ENCODE results near the gene CSF1. TPM values are rescaled to one million over a fixed set of nuclear protein-coding genes. Genes with fewer than 3 reads are reported as not detected.

The CSF1 gene
- total and polyA plus RNA-seq, 2 of the 13 experiments (the other 11 are each of a cell fraction or from before 2014, with no cell fraction given) = 4.6 to 13.3 TPM

GRCh38 chr1:109959974-109960744 is 49.5 kb downstream of the CSF1 start:
- Histone ChIP-seq H3K79me2 (ENCODE audit: insufficient read depth, low read length) (no peaks in the 10 kb centered on the region), H3K4me1 (ENCODE audit: insufficient read depth, low read length) (peaks cover 49% of the 10 kb centered on the region), H2AFZ (ENCODE audit: low read length) (no peak overlapping the region), H3K4me2 (ENCODE audit: low read depth, low read length) (peak overlapping the region; percentile 80), H3K36me3 (replicated peaks in 1 of 2; ENCODE audit: control insufficient read depth in 1 of 2, insufficient read depth in 2 of 2, low read length in 2 of 2) (no peaks in the 10 kb centered on the region), H3K4me3 (replicated peaks in 1 of 3; ENCODE audit: insufficient read depth in 1 of 3, low read depth in 2 of 3, low read length in 3 of 3) (peak overlapping the region; percentile 4 to 34 (median 23); a peak in 1 of 6 replicates), H3K9me3 (ENCODE audit: low read length) (no peaks in the 10 kb centered on the region), H3K27ac (ENCODE audit: extremely low read length, insufficient read depth, low read length) (peak overlapping the region; percentile 93), H4K20me1 (ENCODE audit: insufficient read depth, low read length) (no peaks in the 10 kb centered on the region), H3K9ac (ENCODE audit: insufficient read depth, low read depth, low read length) (peak overlapping the region; percentile 52), H3K27me3 (ENCODE audit: control insufficient read depth in 1 of 2, insufficient read depth in 2 of 2, low read length in 2 of 2) (no peaks in the 10 kb centered on the region)
- BruUV-seq (replicated peaks) = no TSS peak
- ATAC-seq (peak; percentile 93), FAIRE-seq (peak; percentile 99), DNase-seq (ENCODE audit: low spot score) (peak; percentile 96)
- intact Hi-C loops (cut with micrococcal nuclease; ENCODE audit: unreplicated experiment) = loop anchor here (1.0 kb wide), 3 partner anchors 20 to 26 kb away; partner anchors contain the start of gene AHCYL1
- in situ Hi-C loops (cut with HindIII; ENCODE audit: extremely low pct_ligation_motif_present, low pct_unique_long_range_greater_than_20kb) = no loop called here
- CTCF ChIA-PET (ENCODE audit: low intra/inter-chr PET ratio, low total read pairs) = interaction anchor here (1.6 to 2.7 kb wide), 3 partner anchors 19 to 26 kb away, joined by 5 to 17 read pairs (median 12); partner anchors contain the start of gene AHCYL1
- POLR2A ChIA-PET = interaction anchor here (0.7 to 4.6 kb wide), 14 partner anchors 12 to 83 kb away, joined by 3 to 67 read pairs (median 4); partner anchors contain the start of genes AHCYL1 and STRIP1
- 0% methylated on average over 7 of the region's 7 CpGs for WGBS (ENCODE audit: low lambda C conversion rate)
- TF ChIP-seq PPARG (CRISPR knock-in tag; conservative IDR thresholded peaks at IDR 0.05) (peak; percentile 92), GMEB2 (CRISPR knock-in tag; IDR thresholded peaks at IDR 0.05; ENCODE audit: low read depth) (no peak), E2F1 (CRISPR knock-in tag; IDR thresholded peaks at IDR 0.05) (0 out of 2 replicates have a peak, but pooled peaks have one; percentile 30), PCBP2 (optimal IDR thresholded peaks at IDR 0.05; ENCODE audit: low read depth, low read length, poor library complexity, severe bottlenecking) (no peak), BORCS8-MEF2B (CRISPR knock-in tag; IDR thresholded peaks at IDR 0.05) (peak; percentile 55; the same call in 1 of the 2 replicates), ZNF547 (CRISPR knock-in tag; IDR thresholded peaks at IDR 0.05) (0 out of 2 replicates have a peak, but pooled peaks have one; percentile 13), MZF1 (CRISPR knock-in tag; IDR thresholded peaks at IDR 0.05; ENCODE audit: borderline replicate concordance) (no peak), HOXD1 (CRISPR knock-in tag; IDR thresholded peaks at IDR 0.05) (no peak), FOSL2 (CRISPR knock-in tag; IDR thresholded peaks at IDR 0.05) (0 out of 2 replicates have a peak, but pooled peaks have one; percentile 23), ZNF207 (IDR thresholded peaks at IDR 0.05; ENCODE audit: borderline replicate concordance) (no peak), XRCC5 (optimal IDR thresholded peaks at IDR 0.05; ENCODE audit: low read length) (no peak), NFE2L2 (IDR thresholded peaks at IDR 0.05; ENCODE audit: low read length) (no peak), RBM22 (optimal IDR thresholded peaks at IDR 0.05; ENCODE audit: low read length) (no peak), FOXM1 (CRISPR knock-in tag; IDR thresholded peaks at IDR 0.05) (no peak), MLLT10 (CRISPR knock-in tag; IDR thresholded peaks at IDR 0.05) (no peak), KLF15 (CRISPR knock-in tag; IDR thresholded peaks at IDR 0.05; ENCODE audit: borderline replicate concordance) (no peak), FOXP4 (CRISPR knock-in tag; IDR thresholded peaks at IDR 0.05) (peak; percentile 92), ZNF792 (CRISPR knock-in tag; IDR thresholded peaks at IDR 0.05) (0 out of 2 replicates have a peak, but pooled peaks have one; percentile 17)
- TF ChIP-seq, protein P1, sequence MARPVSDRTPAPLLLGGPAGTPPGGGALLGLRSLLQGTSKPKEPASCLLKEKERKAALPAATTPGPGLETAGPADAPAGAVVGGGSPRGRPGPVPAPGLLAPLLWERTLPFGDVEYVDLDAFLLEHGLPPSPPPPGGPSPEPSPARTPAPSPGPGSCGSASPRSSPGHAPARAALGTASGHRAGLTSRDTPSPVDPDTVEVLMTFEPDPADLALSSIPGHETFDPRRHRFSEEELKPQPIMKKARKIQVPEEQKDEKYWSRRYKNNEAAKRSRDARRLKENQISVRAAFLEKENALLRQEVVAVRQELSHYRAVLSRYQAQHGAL (CRISPR knock-in tag; IDR thresholded peaks at IDR 0.05; ENCODE audit: not compliant biosample characterization) = no peak

Measured in HepG2 (cell line).